ENCODE results near the gene NMD3. TPM values are rescaled to one million over a fixed set of nuclear protein-coding genes. Genes with fewer than 3 reads are reported as not detected.

NMD3 gene
- total and polyA plus RNA-seq, 2 donors from 2014 or later: 24.2 to 55.5 TPM

DNA sequence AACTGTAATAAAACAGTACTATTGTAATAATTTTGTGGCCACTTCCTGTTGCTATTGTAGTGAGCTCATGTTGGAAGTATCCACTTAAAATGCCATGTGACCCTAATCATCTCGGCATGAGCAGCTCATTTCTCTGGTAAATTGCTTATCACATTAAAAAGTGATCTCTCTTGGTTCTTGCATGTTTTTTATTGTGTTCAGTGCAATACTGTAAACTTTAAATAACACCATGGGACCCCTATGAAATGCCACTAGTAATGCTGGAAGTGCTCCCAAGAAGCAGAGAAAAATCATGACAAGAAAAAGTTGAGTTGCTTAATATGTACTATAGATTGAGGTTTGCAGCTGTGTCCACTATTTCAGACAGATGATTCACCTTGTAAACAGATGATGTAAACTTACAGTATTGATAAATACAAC, 45.6 kb downstream of the NMD3 start:
- Histone ChIP-seq H3K4me3 (ENCODE audit: low read length in 3 of 3) (no peak overlapping the region), H3K27ac (ENCODE audit: low read depth in 2 of 2, low read length in 2 of 2) (no peak overlapping the region), H3K4me1 (ENCODE audit: control insufficient read depth in 2 of 3, insufficient read depth in 2 of 3, low read depth in 1 of 3, low read length in 3 of 3) (no peaks in the 10 kb centered on the region), H3K9me3 (ENCODE audit: control insufficient read depth in 2 of 3, insufficient read depth in 1 of 3, low read length in 3 of 3) (no peaks in the 10 kb centered on the region), H3K27me3 (ENCODE audit: control insufficient read depth, insufficient read depth, low read length) (no peaks in the 10 kb centered on the region), H3K9ac (ENCODE audit: low read length in 3 of 3) (no peak overlapping the region), H3K36me3 (ENCODE audit: control insufficient read depth in 2 of 3, insufficient read depth in 3 of 3, low read length in 3 of 3) (no peaks in the 10 kb centered on the region)
- TF ChIP-seq CTCF (IDR thresholded peaks at IDR 0.05; ENCODE audit: borderline replicate concordance, extremely low read depth, insufficient read depth): no peak
- FAIRE-seq (peak; percentile 21), DNase-seq (peak in 1 of 5 donors; percentile 16)
- intact Hi-C loops (cut with DNase I): no loop called here

- Histone ChIP-seq H3K27ac (ENCODE audit: low read depth in 2 of 2, low read length in 2 of 2) (no peak overlapping the region), H3K27me3 (ENCODE audit: control insufficient read depth, insufficient read depth, low read length) (no peaks in the 10 kb centered on the region), H3K9ac (ENCODE audit: low read length in 3 of 3) (no peak overlapping the region), H3K9me3 (ENCODE audit: control insufficient read depth in 2 of 3, insufficient read depth in 1 of 3, low read length in 3 of 3) (no peaks in the 10 kb centered on the region), H3K4me1 (ENCODE audit: control insufficient read depth in 2 of 3, insufficient read depth in 2 of 3, low read depth in 1 of 3, low read length in 3 of 3) (no peaks in the 10 kb centered on the region), H3K4me3 (ENCODE audit: low read length in 3 of 3) (no peak overlapping the region), H3K36me3 (ENCODE audit: control insufficient read depth in 2 of 3, insufficient read depth in 3 of 3, low read length in 3 of 3) (no peaks in the 10 kb centered on the region)
- no peak for TF ChIP-seq CTCF (IDR thresholded peaks at IDR 0.05; ENCODE audit: borderline replicate concordance, extremely low read depth, insufficient read depth)
- FAIRE-seq (no peak), DNase-seq (no peak)
- intact Hi-C loops (cut with DNase I): no loop called here
Measured at GRCh38 chr3:161267646-161268045, 46.5 kb downstream of the NMD3 start.

GRCh38 chr3:161268601-161269000, 47.5 kb downstream of the NMD3 start:
- no peak for TF ChIP-seq CTCF (IDR thresholded peaks at IDR 0.05; ENCODE audit: borderline replicate concordance, extremely low read depth, insufficient read depth)
- no peak for DNase-seq
- Histone ChIP-seq H3K4me1 (ENCODE audit: control insufficient read depth in 2 of 3, insufficient read depth in 2 of 3, low read depth in 1 of 3, low read length in 3 of 3) (no peaks in the 10 kb centered on the region), H3K27ac (ENCODE audit: low read depth in 2 of 2, low read length in 2 of 2) (no peak overlapping the region), H3K36me3 (ENCODE audit: control insufficient read depth in 2 of 3, insufficient read depth in 3 of 3, low read length in 3 of 3) (no peaks in the 10 kb centered on the region), H3K27me3 (ENCODE audit: control insufficient read depth, insufficient read depth, low read length) (no peaks in the 10 kb centered on the region), H3K9ac (ENCODE audit: low read length in 3 of 3) (no peak overlapping the region), H3K4me3 (ENCODE audit: low read length in 3 of 3) (no peak overlapping the region), H3K9me3 (ENCODE audit: control insufficient read depth in 2 of 3, insufficient read depth in 1 of 3, low read length in 3 of 3) (no peaks in the 10 kb centered on the region)
- no peak for FAIRE-seq
- intact Hi-C loops (cut with DNase I): no loop called here

DNA sequence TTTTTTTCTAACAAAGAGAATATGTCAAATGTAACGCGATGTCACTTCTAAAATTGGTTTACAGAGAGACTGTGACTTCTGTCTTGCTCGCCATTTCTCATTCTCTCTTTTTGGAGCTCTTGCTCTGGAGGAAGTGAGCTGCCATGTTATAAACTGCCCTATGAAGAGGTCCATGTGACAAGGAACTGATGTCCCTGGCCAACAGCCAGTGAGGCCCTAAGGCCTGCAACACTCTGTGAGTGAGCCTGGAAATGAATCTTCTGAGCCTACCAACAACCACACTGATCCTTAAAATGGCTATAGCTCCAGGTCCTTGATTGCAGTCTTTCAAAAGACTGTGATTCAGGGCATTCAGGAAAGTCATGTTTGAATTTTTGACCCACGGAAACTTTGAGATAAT, 49.9 kb downstream of the NMD3 start:
- no peak for TF ChIP-seq CTCF (IDR thresholded peaks at IDR 0.05; ENCODE audit: borderline replicate concordance, extremely low read depth, insufficient read depth)
- Histone ChIP-seq H3K27me3 (ENCODE audit: control insufficient read depth, insufficient read depth, low read length) (no peaks in the 10 kb centered on the region), H3K4me3 (ENCODE audit: low read length in 3 of 3) (no peak overlapping the region), H3K4me1 (ENCODE audit: control insufficient read depth in 2 of 3, insufficient read depth in 2 of 3, low read depth in 1 of 3, low read length in 3 of 3) (peaks cover 0 to 4% (median 0%) of the 10 kb centered on the region in 3 donors), H3K9me3 (ENCODE audit: control insufficient read depth in 2 of 3, insufficient read depth in 1 of 3, low read length in 3 of 3) (no peaks in the 10 kb centered on the region), H3K27ac (ENCODE audit: low read depth in 2 of 2, low read length in 2 of 2) (no peak overlapping the region), H3K9ac (ENCODE audit: low read length in 3 of 3) (no peak overlapping the region), H3K36me3 (ENCODE audit: control insufficient read depth in 2 of 3, insufficient read depth in 3 of 3, low read length in 3 of 3) (no peaks in the 10 kb centered on the region)
- no peak for DNase-seq
- FAIRE-seq: no peak
- intact Hi-C loops (cut with DNase I): no loop called here

Measured in kidney (tissue), 14 donors.